ENCODE data around the gene SLC7A4.
"Not testable (repeated sequence)": the region's sequence is repeated elsewhere in the genome, so short reads cannot be mapped to it uniquely, and the experiment has no call there.

The SLC7A4 gene

DNA sequence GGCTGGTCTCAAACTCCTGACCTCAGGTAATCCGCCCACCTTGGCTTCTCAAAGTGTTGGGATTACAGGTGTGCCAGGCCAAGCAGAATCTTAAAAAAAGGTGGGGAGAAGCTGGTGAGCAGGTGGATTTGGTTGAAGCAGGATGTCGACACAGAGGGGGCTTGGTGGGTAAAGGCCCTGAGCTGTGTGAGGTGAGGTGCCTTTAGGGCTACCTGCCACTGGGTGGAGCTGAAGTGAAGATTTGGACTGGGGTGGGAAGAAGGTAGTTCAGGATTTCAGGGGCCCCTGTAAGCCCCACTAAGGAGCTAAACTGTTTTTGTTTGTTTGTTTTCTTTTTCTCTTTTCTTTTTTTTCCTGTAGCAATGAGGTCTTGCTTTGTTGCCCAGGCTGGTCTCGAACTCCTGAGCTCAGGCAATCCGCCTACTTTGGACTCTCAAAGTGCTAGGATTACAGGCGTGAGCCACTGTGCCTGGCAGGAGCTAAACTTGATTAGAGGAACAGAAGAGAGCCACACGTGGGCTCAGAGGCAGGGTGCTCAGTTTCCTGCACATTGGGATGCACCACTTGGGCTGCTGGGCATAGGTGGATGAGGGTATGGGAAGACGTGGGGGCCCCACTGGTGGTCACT, 11.4 kb downstream of the SLC7A4 start:
- no peak for DNase-seq (ENCODE audit: low read depth in 2 of 2)

DNA sequence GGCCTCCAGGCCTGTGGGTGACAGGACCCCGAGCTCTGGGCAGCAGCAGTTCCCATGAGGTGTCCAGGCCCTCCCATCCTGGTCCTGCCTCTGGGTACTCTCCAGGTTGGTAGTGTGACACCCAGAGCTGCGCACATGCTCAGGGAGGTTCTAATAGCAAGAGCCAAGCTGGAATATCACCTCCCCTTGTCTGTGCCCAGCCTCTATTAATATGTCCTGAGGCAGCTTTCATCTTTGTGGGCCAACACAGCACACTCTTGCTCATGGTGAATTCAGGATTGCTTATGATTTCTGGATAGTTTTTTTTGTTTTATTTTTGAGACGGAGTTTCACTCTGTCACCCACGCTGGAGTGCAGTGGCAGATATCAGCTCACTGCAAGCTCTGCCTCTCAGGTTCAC, 14.0 kb downstream of the SLC7A4 start:
- no peak for DNase-seq (ENCODE audit: low read depth in 2 of 2)

GRCh38 chr22:21016644-21017420, 15.5 kb downstream of the SLC7A4 start:
- no peak for DNase-seq (ENCODE audit: low read depth in 2 of 2)

- DNase-seq (ENCODE audit: low read depth in 2 of 2), result no peak
Measured at GRCh38 chr22:21015466-21016006, 16.8 kb downstream of the SLC7A4 start.

- DNase-seq (ENCODE audit: low read depth in 2 of 2), result no peak
Measured at GRCh38 chr22:21014726-21015465, 17.5 kb downstream of the SLC7A4 start, which contains the start of gene P2RX6. Gene P2RX6, plus strand, starts transcription at chr22:21015165. Its CDS starts 10 bp downstream, at chr22:21015175.

GRCh38 chr22:21014202-21014725, 18.1 kb downstream of the SLC7A4 start:
- peak; percentile 63 to 87 for DNase-seq (ENCODE audit: low read depth in 2 of 2)

GRCh38 chr22:21013657-21014201, 18.6 kb downstream of the SLC7A4 start:
- no peak for DNase-seq (ENCODE audit: low read depth in 2 of 2)

- DNase-seq (ENCODE audit: low read depth in 2 of 2), result no peak
Measured at GRCh38 chr22:21012446-21013407, 19.6 kb downstream of the SLC7A4 start.

DNA sequence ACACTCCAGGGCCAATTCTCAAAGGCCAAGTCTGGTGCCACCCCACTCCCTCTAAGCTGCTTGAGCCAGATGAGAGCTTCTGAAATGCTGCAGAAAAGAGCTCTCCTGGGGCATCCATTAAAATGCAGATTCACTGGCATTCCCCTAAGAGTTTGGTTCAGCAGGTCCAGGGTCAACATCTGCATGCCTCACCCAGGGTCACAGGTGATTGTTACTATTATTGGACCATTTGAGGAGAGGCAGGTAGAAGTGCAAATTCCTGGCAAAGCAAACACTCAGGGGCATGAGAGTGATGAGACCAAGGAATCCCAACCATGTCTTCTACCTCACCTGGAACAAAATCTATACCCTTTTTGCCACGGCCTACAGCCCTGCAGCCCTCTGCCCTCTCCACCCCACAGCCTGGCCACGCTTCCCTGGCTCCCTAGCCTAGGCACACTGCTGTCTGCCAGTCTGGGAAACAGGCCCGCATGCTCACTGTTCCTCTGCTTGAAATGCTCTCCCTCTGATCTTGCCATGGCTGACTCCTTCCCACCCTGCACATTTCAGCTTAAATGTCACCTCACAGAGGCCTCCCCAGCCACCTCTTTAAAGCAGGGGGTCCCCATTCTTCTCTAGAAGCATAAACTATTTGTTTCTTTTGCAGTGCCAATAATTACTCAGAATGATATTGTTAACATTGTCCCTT, 21.8 kb downstream of the SLC7A4 start:
- DNase-seq (ENCODE audit: low read depth in 2 of 2), result no peak

DNA sequence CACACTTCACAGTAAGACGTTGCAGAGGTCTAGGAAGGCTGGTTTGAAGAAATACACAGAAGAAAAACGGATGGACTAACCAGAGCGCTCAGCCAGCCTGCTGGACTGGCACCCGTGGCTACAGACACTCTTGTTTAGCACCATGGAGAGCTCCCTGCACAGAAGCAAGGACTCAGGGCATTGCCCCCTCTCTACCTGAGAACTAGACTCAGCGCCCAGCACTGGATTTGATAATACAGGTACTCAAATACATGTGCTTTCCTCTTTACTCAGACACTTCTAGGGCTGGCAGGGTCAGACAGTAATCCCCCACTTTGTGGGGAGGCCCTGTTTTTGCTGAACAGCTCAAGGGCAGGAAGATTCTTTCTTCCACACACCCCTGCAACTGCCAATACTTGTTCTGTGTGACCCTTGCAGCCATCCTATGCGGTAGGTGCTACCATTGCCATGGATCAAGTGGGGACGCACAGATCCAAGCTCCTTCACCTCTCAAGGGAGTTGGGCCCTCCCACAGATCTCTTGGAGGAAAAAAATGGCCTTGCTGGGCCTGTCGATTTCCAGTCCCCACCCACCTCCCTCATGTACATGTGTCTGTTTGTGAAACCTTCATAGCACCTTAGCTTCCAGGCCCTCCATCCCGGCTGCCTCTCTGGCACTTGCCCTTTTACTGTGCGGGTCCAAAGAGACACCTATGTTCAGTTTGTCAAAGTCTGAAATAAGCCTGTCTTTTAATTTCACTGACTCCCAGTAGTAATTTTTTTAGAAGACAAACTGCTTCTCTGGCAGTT, 22.5 kb downstream of the SLC7A4 start:
- no peak for DNase-seq (ENCODE audit: low read depth in 2 of 2)

GRCh38 chr22:21009208-21009607, 23.2 kb downstream of the SLC7A4 start:
- not testable (repeated sequence) for DNase-seq (ENCODE audit: low read depth in 2 of 2)

DNA sequence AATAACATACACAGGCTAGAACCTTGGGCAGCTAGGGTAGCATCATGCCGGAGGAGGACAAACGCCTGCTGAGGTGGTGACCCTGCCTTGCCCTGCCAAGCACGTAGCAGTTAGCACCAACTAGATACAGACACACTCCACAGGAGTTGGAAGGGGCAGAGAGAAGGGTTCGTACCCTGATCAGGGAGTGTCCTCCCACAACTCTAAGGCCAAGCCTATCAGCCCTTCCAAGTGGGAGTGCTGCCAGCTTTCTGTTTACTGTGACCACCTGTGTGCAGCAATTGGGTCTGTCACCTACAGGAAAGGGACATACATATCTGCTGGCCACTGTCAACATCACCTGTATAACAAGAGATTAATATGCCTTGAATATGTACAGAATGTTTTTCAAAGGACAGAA, 28.6 kb downstream of the SLC7A4 start:
- DNase-seq (ENCODE audit: low read depth in 2 of 2), result no peak

DNA sequence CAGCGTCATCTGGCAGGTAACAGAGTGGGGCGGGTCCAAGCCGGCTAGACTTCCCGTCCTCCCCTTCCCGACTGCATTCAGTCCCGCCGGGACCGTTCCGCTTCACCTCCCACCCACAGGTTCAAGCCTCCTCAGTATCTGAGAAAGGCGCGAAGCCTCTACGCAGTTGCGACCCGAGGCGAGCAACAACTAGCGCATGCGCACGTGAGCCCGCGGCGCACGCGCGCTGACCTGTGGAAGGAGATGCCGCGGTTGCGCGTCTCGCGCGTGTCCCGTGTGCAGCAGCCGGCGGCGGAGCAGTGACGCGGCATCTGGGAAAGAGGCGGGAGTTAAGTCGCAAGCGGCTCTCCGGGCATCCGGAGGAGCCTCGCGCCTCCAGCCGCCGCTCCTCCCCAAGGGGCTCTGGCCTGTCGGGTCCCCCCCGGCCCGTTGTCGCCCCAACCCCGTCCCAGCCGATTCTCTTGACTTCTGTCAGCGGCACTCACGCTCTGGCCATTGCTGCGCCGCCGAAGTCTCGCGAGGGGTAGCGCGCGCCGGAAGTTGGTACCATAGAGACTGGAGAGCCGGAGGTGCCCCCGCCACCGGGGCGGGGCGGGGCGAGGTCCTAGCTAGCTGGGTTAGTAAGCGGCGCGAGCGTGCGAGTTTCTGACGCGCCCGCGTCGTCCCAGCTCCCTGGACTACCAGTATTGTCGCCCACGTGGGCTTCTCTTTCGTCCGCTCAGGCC, 30.6 kb downstream of the SLC7A4 start, which contains the start of gene THAP7:
Gene THAP7, minus strand, starts transcription at position 518 of the 725 bp plus-strand sequence. Its CDS starts 207 bp downstream, at position 311.
- DNase-seq (ENCODE audit: low read depth in 2 of 2), result peak; percentile 93 to 96

- no peak for DNase-seq (ENCODE audit: low read depth in 2 of 2)
Measured at GRCh38 chr22:21000987-21001600, 31.3 kb downstream of the SLC7A4 start.

DNA sequence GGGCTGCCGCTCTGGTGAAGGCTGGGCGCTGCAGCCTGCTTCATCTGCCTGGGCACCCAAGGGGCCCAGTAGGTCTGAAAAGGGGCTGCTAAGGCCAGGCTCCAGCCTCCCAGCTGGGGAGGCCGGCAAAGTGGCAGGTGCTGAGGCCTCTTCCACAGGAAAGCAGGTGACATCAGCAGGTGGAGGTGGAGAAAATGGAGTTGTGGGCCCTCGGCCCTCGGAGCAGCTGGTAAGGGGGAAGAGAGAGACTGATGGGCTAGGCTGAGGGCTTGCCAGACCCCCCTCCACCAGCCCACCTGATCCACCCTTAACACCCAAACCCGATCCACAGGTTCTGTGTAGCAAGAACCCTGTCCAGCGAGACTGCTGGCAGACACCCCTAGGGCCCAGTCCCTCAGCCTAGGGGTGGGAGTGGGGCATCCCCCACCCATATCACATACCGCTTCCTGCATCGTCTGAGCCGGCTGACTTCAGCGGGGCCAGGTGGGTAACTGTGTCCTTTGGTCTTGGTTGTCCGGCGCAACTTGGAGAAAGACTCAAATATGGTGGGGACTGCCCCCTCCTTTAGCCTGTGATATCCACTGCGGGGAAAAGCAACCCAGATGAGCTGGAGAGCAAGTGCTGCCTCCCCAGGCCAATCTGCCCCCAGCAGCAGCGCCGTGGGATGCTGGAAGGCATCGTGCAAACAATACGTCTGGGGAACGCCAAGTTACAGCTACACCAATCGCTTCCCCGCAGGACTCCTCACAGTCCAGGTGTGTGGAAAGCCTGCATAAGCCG, 32.0 kb downstream of the SLC7A4 start:
- DNase-seq (ENCODE audit: low read depth in 2 of 2), result no peak

GRCh38 chr22:20999350-21000206, 32.8 kb downstream of the SLC7A4 start:
- no peak for DNase-seq (ENCODE audit: low read depth in 2 of 2)
